Ishikawa (cell line): ENCODE data around the gene HS3ST4.

Source experiments
- CEBPB ChIP-seq: IDR thresholded peaks from 2 replicates; pipeline ENCODE4 v1.6.1; 2012
- EP300 ChIP-seq: IDR thresholded peaks from 2 replicates; pipeline ENCODE4 v1.6.1; 2012; ENCODE audit warnings: borderline replicate concordance
- FOXM1 ChIP-seq: IDR thresholded peaks from 2 replicates; pipeline ENCODE4 v1.6.1; 2012; ENCODE audit warnings: low read depth, borderline replicate concordance
- USF1 ChIP-seq: IDR thresholded peaks from 2 replicates; pipeline ENCODE4 v1.6.1; 2012

GRCh38 chr16:26111900-26112299, 420.1 kb downstream of the HS3ST4 start:
- TF ChIP-seq FOXM1 = no peak
- TF ChIP-seq EP300 = no peak
- TF ChIP-seq CEBPB = no peak
- TF ChIP-seq USF1 = no peak
